GM12872 (cell line): ENCODE data around the gene MEIS2.

Experiments used
- CTCF ChIP-seq: IDR thresholded peaks from 3 replicates; pipeline ENCODE4 v1.5.1; 2011; ENCODE audit warnings: low read depth, mild to moderate bottlenecking, low read length, moderate library complexity; ENCODE audit not compliant: insufficient read depth

Gene MEIS2

DNA sequence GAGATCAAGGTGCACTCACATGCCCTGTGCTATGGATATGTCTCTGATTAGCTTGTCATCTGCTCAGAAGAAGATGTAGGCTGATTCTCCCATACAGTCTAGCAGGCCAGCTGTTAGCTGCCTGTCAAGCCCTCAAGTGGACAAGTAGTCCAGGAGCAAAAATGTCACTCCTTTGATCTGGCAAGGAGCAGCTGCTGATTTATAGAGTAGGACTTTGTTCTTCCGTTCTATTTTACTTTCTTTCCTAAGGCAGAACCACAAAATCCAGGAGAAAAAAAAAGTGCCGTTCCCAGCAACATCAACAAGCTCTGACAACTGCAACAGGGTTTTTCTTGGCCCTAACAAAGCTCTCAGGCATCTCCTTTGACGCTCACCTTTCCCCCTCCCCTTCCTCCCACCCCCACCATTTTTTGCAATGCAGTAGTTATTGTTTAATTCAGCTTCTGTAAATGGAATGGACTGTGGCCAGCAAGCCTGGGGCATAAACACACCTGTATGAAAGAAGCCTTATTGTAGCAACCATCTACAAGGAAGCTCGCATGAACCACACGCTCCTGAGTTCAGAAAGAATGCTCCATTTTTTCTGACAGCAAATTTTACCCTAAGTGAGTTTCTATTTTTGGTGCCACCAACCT, 196.3 kb downstream of the MEIS2 start:
- TF ChIP-seq CTCF = no peak

DNA sequence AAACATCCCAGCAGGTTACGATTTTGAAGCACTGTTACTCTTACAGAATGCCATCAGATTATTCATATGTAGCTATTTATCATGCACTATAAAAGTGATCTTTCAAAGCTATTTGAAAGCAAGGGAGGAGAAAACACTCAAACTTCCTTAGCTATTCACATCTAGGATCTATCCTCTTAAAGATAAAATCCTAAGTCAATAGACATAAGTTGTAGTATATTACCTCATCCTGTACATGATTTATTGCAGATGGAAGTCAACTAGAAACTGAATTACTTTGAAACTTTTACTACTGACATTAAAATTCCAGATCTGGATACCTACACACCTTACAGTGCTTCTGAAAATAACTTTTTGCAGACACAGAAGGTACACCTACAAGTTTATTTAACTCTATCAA, 197.2 kb downstream of the MEIS2 start:
- no peak for TF ChIP-seq CTCF

DNA sequence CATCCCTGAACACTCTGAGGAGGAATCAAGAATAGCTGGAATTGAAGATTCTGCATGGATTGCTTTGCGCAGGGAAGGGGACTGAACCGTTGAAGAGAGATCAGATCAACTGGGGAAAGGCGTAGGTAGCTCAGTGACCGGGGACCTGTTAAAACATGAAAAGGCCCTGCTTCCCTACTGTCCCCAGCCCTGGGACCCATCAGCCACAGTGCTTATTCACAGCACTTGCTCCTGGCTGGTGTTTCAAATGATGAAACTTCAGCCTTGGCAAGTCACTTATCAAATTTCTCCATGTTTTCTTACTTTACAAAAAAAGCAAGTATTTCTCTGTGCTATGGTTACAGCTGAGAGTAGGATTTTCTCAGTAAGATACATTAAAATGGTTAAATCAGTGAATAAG, 199.3 kb downstream of the MEIS2 start:
- no peak for TF ChIP-seq CTCF

DNA sequence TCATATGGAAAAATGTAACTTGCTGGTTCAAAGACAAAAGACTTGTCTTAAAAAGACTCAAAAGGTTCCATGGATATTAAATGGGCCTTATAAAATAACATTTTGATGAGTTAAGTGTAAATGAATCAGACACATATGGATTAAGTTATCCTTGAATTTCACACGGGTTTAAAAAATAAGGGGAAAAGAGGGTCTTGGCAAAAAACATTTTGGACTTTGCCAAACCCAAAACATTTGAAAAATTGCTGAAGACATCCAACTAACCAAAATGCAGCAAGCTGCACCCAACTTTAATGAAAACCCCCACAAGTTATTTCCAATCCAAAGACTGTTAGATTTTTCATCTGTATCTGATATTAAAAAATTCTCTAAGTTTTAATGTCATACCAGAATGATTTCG, 200.7 kb downstream of the MEIS2 start:
- TF ChIP-seq CTCF = no peak

- TF ChIP-seq CTCF = no peak
These were observed 201.7 kb downstream of the MEIS2 start for GRCh38 chr15:36898536-36899126.

DNA sequence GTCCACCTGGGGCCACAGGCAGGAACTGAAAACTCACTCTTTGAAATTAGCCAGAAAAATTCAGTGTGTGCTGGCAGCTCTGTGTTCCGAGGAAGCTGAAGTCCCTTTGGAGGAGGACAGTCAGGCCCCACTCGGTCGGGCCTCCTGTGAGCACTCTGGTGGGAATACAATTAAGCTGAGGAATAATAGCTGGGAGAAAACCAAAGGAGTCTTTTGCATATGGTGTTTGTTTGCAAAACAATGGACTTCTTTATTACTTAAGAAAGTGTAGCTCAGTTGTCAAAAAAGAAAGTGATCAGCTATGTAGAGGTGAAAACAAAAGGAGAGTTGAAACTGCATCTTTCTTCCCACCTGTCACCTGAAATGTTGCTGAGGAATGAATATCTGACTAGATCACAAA, 202.5 kb downstream of the MEIS2 start:
- no peak for TF ChIP-seq CTCF

DNA sequence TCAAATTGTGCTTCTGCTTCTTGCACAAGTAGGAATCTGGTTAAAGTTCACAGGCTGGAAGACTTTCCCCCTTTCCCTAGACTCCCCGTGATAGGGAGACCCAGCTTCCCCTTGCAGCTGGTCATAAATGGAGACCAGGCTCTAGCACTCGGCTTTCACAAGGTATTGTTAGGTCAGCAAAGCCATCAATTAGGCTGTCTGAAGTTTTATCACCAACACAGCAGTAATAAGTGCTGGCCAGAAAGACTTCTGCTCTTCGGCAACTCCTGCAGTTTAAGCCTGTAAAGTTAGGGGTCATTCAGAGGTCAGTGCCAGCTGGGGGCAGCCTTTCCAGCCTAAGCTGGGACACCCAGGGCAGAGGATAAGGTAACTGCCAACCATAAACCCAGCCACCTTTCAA, 203.4 kb downstream of the MEIS2 start:
- no peak for TF ChIP-seq CTCF
